ENCODE results near the gene LRP1B.

LRP1B gene

DNA sequence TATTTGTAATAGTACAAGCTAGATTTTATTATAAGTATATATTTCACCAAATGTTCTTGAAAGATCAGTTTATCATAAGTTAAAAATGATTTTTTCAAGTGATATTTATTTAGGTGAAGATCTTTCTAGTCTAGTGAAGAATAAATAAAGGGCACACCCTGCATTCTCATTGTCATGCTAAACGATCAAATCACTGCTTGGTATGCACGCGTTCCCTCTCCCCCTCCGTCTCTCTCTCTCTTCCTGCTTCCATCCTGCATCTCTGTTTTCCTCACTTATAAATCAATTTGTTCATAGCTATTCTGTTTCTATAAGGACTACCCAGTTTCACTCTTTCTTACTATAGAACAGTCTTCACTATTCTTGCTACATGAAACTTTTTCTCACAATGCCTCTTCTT lies 1067.4 kb downstream of the LRP1B start:
- no peak for DNase-seq

DNA sequence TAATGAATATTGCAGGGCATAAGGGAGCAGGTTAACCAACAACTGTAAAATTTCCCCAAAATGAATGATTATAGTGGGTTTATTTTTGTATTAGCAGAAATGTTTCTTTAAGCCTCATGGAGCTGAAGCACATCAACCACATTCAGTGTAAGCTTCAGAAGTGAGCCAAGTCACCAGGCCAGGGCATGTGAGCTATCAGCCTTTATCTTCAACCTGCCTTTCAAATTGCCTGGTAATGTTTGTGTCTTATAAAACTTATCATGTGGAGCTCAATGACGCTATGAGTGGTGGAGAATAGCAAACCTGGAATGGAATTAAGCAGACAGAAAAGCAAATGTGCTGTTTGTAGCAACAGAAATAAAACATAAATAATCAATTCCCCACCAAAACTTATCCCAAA lies 1068.4 kb downstream of the LRP1B start:
- no peak for DNase-seq

GRCh38 chr2:141062031-141062430 lies 1068.8 kb downstream of the LRP1B start:
- no peak for DNase-seq

DNA sequence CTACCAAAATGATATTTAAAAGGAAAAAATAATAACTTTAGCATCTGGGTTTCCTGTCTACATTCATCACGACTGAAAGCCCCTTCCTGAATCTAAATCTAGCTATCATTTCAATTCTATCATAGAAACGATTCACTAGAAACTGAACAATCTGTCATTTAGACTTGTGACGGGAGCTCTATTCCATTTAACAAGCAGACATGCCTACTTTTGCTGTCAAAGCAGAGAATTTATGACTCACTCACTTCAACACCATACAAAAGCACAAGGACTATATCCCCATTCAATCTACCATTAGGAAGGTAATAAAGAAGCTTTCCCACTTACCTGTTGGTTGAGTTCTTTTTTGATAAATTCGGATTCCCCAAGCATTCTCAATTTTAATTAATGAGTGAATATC lies 1072.3 kb downstream of the LRP1B start:
- DNase-seq = no peak

- no peak for DNase-seq
Observed at GRCh38 chr2:141055531-141055930, 1075.3 kb downstream of the LRP1B start.

DNA sequence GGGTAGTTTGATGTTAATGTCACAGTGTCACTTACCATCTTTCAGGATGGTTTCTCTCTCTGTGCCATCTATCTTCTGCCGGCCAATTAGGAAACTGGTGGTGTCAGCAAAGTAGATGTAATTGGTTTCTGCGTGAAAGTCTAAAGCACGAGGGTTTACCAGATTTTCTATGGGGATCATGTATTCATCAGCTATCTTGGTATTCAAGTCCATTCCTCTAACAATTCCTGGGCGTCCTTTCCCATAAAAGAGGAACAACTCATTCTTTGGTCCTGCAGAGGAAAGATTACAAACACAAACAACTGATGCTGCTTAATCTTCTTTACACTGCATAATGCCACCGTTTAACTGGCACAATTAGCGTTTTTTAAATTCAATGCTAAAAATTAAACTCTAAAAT lies 1081.9 kb downstream of the LRP1B start:
- no peak for DNase-seq

DNA sequence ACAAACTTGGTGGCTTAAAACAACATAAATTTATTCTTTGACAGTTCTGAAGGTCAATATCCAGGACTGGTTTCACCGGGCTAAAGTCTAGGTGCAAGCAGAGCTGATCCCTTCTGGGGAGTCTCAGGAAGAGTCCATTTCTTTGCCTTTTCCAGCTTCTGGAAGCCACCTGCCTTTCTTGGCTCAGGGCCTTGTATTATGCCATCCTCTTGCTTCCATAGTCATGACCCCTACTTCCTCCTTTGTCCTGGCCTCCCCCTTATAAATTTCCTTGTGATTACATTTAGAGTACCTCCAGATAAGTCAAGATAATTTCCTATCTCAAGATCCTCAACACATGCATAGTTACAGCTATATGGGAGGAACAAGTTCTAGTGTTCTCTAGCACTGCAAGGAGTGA lies 1089.5 kb downstream of the LRP1B start:
- DNase-seq = no peak

DNA sequence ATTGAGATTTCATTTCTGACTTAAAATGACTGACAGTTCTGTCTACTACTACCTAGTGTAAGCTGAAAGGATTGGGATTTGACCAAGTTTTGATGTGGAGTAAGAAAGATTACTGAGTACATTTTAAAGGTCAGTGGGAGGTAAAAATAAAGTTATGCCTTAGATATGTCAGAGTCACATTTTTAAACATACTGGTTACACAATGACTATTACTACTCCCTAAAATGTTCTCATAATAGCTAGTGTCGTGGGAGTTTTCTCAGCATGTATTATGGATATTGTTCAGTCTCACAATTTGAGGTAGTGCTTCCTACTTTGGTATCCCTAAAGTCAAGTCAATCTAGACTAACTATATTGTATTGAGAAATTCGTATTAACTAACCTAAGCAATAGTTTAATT lies 1092.5 kb downstream of the LRP1B start:
- DNase-seq = no peak

GRCh38 chr2:141037361-141037760 lies 1093.5 kb downstream of the LRP1B start:
- DNase-seq = no peak

- DNase-seq = no peak
Observed at GRCh38 chr2:141035846-141036420, 1094.9 kb downstream of the LRP1B start.

DNA sequence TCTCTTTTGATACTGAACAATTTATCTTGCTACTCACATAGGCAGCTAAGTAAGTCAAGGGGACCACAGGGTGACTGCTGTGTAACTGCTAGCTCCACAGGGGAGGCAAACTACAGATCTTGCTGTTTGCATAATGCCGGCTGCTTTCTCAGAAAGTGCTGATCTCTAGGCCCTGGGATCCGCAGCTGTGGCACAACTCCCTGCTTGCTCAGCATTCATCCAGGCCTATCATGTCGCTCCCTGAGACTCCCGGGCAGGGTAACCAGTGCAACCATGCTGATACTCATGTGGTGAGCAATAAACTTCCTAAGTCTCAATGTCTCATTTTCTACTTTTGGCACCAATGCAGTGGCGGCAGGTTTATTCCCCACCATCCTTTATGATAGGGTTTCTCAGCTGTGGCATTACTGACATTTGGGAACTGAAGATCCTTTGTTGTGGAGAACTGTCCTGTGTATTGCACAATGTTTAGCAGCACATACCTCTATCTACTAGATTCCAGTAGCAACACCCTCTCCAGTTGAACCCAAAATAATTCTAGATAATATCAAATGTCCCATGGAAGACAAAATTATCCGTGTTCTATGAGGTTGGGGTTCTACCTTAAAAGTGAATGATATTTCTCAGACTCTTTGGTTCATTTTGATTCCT lies 1101.3 kb downstream of the LRP1B start:
- peak; percentile 23 for DNase-seq

DNA sequence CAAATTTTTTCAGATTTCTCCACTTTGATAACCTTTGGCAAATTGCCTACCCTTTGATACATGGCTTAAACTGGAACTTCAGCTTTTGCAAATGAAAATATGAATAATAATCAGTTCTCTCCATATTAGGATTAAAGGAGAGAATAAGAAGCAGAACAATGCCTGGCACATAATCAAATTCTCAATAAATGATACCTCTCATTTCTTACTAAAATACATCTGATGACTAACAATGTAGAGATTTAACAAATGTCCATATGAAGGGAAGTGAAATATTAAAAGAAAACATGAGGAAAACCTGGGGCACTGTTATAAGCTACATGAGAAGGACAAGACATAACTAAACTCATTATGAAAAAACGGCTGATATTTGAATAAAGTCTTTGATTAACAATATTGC lies 1103.6 kb downstream of the LRP1B start:
- no peak for DNase-seq

DNA sequence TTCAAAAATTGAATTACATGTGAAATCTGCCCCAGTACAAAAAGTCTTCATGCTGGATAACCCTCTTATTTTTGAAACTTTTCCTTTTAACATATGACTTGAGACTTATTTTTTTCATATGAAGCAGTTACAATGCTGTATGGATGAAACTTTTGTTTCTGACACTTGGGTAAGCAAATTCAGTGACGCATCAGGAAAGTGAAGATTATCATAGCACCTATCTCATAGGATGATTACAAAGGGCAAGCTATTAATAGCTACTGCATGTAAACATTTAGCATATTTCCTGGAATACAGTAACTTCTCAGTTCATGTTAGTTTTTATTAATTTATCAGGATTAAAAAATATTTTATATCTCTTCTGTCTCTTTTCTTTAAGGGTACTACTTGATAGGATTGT lies 1109.2 kb downstream of the LRP1B start:
- no peak for DNase-seq

DNA sequence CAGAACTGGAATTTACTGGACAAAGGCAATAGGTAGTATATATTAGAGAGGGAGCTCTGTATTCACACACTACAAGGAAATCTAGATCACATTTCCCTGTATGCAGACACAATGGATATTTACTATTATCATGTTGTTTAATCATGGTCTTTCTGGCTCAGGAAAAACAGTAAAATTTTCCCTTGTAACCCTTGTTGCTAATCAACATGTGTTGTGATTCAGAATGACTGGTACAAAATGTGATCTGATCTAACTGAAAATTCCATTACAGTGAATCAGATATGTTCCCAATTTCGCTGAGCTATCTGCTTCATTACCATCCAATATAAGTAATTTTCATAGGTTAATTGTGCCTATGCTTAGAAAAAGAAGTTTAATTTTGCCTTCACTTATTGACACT lies 1109.7 kb downstream of the LRP1B start:
- no peak for DNase-seq

DNA sequence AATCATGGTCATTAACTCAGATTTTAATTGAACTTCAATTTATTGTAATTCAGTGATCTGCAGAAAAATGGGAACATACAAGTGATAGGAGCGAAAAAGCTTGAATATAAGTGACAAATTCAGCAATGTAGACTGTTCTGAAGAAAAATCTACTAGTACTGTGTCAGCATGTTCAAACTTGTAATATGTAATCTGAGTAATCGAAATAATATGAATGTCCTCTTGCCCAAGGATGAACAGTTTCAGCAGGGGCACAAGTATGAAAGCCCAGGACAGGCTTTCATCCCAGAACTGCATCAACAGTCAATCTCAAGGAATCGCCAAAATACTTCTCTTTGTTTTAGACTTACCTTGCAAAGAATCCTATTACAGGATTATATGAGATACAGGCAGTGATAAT lies 1110.5 kb downstream of the LRP1B start:
- no peak for DNase-seq

GRCh38 chr2:141015341-141016047 lies 1115.3 kb downstream of the LRP1B start:
- no peak for DNase-seq

- peak; percentile 30 for DNase-seq
Observed at GRCh38 chr2:141003967-141004657, 1126.7 kb downstream of the LRP1B start.

DNA sequence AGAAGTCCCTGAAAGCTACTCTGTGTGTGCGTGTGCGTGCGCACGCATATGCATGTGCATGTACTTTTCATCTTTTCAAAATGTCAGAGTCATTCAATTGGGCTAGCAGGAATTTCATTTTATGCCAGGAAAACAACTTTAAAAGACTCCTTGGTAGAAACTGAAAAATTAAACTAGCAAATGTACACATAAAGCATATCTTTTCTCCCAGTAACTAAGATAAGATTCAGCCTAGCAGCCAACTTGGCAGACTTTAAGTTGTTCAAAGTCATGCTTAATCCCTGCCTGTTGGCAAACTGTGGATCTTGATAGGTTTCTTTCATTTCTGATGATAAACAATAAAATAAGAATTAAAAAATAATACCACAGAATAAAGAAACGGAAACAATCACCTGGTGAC lies 1129.1 kb downstream of the LRP1B start:
- DNase-seq = no peak

- DNase-seq = no peak
Observed at GRCh38 chr2:140998577-140998976, 1132.2 kb downstream of the LRP1B start.

DNA sequence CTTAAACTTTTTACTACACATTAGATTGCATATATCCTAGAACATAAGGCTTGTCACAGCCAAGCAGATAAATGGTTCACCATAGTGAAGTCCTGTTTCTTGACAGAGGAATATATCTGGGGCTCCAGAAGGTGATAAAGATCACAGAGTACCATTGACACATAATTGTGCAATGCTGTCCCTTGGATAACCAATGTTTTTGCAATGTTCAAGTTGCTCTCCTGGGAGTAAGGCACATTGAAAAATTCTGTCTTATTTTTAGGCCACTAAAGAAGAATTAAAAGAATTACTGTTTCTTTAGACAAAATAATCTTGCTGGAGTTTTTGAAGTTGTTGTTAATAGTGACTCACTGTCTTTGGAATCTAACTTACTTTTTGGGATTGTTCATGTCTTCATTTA lies 1132.8 kb downstream of the LRP1B start:
- DNase-seq = no peak

GRCh38 chr2:140994856-140995255 lies 1136.0 kb downstream of the LRP1B start:
- no peak for DNase-seq

- DNase-seq = no peak
Observed at GRCh38 chr2:140990416-140990815, 1140.4 kb downstream of the LRP1B start.

GRCh38 chr2:140988597-140988996 lies 1142.2 kb downstream of the LRP1B start:
- DNase-seq = no peak

DNA sequence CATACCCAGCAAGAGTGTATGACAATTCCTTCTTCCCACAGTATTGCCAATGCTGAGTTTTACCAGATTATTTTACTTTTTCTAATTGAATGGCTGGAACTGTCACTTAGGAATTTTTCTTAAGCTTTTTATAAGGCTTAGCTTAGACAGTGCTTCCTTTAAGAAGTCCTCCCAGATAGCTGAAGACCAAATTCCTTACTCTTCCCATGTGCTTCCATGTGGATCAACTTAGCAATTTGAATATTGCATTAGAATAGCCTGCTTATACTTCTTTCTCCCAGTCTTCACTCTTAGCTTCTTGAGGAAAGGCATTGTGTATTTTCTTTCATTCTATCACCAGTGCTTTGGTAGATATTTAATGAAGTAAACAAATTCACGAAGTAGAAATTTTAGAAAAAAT lies 1144.4 kb downstream of the LRP1B start:
- no peak for DNase-seq
